ENCODE results near the gene CUX1. TPM values are rescaled to one million over a fixed set of nuclear protein-coding genes. Genes with fewer than 3 reads are reported as not detected.
A peak's percentile ranks its signal among the peaks of the same experiment; 100 is the strongest.
"Not testable (repeated sequence)": the region's sequence is repeated elsewhere in the genome, so short reads cannot be mapped to it uniquely, and the experiment has no call there.

The CUX1 gene
- total RNA-seq, 1 experiment from 2014 or later, result 37.4 TPM

DNA sequence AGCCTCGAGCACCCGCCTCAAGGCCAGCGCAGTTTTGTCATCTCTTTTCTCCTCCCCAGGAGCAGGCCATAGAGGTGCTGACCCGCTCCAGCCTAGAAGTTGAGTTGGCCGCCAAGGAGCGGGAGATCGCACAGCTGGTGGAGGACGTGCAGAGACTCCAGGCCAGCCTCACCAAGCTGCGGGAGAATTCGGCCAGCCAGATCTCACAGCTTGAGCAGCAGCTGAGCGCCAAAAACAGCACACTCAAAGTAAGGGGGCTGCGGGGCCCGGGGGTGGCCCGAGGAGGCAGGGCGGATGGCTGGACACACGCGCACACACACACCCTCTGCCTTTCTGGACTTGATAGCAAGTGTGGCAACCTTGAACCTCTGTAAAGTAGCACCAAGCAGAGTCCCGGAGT, 361.0 kb downstream of the CUX1 start:
- in situ Hi-C loops (cut with HindIII; ENCODE audit: low pct_unique_long_range_greater_than_20kb, low sequenced_read_pairs), result no loop called here
- no peak for DNase-seq (ENCODE audit: low read depth)

- no peak for DNase-seq (ENCODE audit: low read depth)
- in situ Hi-C loops (cut with HindIII; ENCODE audit: low pct_unique_long_range_greater_than_20kb, low sequenced_read_pairs), result no loop called here
Measured at GRCh38 chr7:102180727-102181126, 363.3 kb downstream of the CUX1 start.

DNA sequence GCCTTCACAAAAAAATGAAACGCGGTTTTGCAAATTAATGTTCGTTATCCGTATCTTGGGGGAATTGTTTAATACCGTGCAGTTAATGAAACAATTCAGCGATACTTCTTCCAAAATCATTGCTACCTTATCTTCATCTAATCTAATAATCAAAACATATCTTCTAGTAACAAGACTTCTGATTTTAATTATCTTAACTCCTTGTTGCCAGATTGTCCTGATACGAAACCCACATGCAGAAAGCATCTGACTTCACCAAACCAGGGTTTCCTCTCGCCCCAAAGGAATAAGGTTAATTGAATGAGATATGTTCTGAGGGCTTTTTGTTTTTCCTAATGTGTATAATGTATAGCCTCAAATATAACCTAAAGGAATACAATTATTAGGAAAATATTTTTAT, 364.1 kb downstream of the CUX1 start:
- DNase-seq (ENCODE audit: low read depth), result no peak
- in situ Hi-C loops (cut with HindIII; ENCODE audit: low pct_unique_long_range_greater_than_20kb, low sequenced_read_pairs), result no loop called here

GRCh38 chr7:102182016-102182415, 364.6 kb downstream of the CUX1 start:
- DNase-seq (ENCODE audit: low read depth), result no peak
- in situ Hi-C loops (cut with HindIII; ENCODE audit: low pct_unique_long_range_greater_than_20kb, low sequenced_read_pairs), result no loop called here

DNA sequence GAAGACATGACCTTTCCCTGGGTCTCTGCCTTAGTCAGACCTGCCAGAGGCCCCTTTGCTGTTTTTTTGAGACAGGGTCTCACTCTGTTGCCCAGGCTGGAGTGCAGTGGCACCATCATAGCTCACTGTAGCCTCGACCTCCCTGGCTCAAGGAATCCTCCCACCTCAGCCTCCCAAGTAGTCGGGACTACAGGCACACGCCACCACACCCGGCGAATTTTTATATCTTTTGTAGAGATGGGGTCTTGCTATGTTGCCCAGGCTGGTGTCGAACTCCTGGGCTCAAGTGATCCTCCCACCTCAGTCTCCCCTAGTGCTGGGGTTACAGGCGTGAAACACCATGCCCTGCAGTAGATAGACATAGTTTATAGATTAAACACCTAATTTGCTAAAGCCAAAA, 366.4 kb downstream of the CUX1 start:
- DNase-seq (ENCODE audit: low read depth); in situ Hi-C loops (cut with HindIII; ENCODE audit: low pct_unique_long_range_greater_than_20kb, low sequenced_read_pairs): not testable (repeated sequence)

DNA sequence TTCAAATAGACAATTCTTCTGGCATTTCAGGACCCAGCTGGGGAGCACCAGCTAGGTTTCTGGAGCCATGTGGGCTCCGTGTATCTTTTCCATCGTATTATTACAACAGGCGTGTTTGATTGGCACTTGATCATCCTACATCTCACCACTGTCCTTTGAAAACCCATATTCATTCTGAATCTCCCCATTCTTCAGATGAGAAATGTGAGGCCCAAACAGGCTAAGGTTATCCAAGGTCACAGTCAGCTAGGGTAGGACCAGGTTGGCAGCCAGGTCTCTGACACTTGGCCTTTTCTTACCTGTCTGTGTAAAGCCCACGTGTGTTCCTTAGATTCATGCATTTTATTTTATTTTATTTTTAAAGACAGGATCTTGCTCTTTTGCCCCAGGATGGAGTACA, 366.9 kb downstream of the CUX1 start:
- DNase-seq (ENCODE audit: low read depth), result no peak
- in situ Hi-C loops (cut with HindIII; ENCODE audit: low pct_unique_long_range_greater_than_20kb, low sequenced_read_pairs), result no loop called here

DNA sequence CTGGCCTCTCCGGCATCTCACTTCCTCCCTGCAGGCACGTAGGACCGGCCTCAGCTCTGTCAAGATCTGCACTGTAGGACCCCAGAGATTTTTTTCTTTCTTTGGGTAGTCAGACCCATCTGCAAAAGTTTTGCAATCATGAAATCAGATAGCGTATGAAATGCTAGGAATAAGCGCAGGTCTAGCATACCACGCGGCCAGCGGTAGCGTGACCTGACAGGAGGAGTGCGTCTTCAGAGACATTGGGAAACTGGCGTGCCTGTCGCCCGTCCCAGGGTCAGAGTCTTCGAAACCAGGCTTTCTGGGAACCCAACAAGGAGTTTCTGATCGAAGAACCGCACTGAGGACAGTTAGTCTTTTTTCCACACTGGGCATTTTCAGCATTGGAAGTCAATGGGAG, 368.4 kb downstream of the CUX1 start:
- in situ Hi-C loops (cut with HindIII; ENCODE audit: low pct_unique_long_range_greater_than_20kb, low sequenced_read_pairs), result no loop called here

DNA sequence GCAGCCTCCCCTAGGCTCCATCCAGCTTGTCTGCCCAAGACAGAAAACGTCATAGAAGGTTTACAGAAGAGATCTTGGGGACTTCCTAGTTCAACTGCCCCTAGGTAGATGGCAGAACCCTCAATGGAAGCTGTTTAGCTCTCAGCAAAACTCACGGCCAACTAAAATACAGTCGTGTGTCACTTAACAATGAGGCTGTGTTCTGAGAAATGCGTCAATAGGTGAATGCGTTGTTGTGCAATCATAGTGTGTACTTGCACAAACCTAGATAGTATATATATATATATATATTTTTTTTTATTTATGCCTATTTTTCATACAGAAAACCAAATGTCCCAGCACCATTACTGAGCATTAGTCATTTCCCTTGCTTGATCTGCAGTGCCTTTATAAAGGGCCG, 368.9 kb downstream of the CUX1 start:
- no peak for DNase-seq (ENCODE audit: low read depth)
- in situ Hi-C loops (cut with HindIII; ENCODE audit: low pct_unique_long_range_greater_than_20kb, low sequenced_read_pairs), result no loop called here

More for the DNA sequence above, 368.4 kb downstream of the CUX1 start:
- no peak for DNase-seq (ENCODE audit: low read depth)

GRCh38 chr7:102188746-102189145, 371.3 kb downstream of the CUX1 start:
- in situ Hi-C loops (cut with HindIII; ENCODE audit: low pct_unique_long_range_greater_than_20kb, low sequenced_read_pairs), result no loop called here

DNA sequence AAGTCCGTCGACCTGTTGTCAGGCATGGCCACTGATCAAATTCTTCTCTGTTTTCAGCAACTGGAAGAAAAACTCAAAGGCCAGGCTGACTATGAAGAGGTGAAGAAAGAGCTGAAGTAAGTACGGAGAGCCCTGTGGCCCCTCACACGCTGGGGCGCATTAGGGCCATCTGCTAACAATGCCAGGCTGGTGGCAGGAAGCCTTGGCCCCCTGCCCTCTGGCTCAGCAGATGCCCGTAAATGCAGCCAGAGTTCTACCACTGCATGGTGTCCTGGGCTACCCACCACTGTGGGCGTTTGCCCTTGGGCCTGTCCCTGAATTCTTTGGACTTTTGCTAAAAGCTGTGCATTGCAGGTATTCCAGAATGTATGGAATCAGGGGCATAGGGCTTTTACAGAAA, 372.3 kb downstream of the CUX1 start:
- no peak for DNase-seq (ENCODE audit: low read depth)
- in situ Hi-C loops (cut with HindIII; ENCODE audit: low pct_unique_long_range_greater_than_20kb, low sequenced_read_pairs), result no loop called here

More at GRCh38 chr7:102188746-102189145, 371.3 kb downstream of the CUX1 start:
- DNase-seq (ENCODE audit: low read depth), result no peak

GRCh38 chr7:102190776-102191350, 373.4 kb downstream of the CUX1 start:
- DNase-seq (ENCODE audit: low read depth), result no peak
- in situ Hi-C loops (cut with HindIII; ENCODE audit: low pct_unique_long_range_greater_than_20kb, low sequenced_read_pairs), result no loop called here

GRCh38 chr7:102191556-102192379, 374.3 kb downstream of the CUX1 start:
- in situ Hi-C loops (cut with HindIII; ENCODE audit: low pct_unique_long_range_greater_than_20kb, low sequenced_read_pairs), result no loop called here
- DNase-seq (ENCODE audit: low read depth), result no peak

GRCh38 chr7:102192790-102193189, 375.4 kb downstream of the CUX1 start:
- DNase-seq (ENCODE audit: low read depth), result no peak

GRCh38 chr7:102193806-102194205, 376.4 kb downstream of the CUX1 start:
- in situ Hi-C loops (cut with HindIII; ENCODE audit: low pct_unique_long_range_greater_than_20kb, low sequenced_read_pairs), result no loop called here
- DNase-seq (ENCODE audit: low read depth), result peak; percentile 8

More at GRCh38 chr7:102192790-102193189, 375.4 kb downstream of the CUX1 start:
- in situ Hi-C loops (cut with HindIII; ENCODE audit: low pct_unique_long_range_greater_than_20kb, low sequenced_read_pairs), result no loop called here

DNA sequence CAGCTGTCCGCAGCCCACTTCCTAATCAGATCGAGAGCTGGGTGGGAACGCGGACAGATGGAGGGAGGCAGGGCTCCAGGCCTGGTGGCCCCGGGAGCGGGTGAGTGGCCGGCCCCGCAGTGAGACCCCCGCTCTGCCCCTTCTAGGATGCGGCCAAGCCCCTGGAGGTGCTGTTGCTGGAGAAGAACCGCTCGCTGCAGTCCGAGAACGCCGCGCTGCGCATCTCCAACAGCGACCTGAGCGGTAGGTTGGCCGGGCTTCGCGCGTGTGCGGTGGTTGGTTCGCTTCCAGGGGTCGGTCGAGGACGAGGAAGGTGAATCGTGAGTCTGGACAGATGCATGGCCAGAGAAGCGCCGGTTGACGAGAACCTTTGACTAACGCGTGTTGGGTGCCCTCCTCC, 377.9 kb downstream of the CUX1 start:
- in situ Hi-C loops (cut with HindIII; ENCODE audit: low pct_unique_long_range_greater_than_20kb, low sequenced_read_pairs), result no loop called here
- no peak for DNase-seq (ENCODE audit: low read depth)

DNA sequence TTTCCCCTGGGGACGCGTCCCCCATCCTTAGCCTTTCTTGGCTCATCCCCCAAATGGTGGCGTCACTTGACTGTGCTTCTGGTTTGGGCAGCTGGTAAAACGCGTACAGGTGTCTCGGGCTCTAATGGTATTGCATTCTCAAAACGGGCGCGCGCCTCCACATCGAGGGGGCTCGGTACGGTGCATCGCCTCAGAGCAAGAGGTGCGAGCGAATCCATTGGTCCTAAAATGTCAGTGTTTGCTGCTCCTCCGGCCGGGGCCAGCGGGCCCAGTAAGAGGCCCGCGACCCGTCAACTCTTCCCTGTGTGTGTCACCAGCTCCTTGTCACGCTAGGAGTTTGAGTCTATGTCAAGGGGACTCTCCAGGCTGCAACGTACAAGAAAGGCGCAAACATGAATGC, 378.6 kb downstream of the CUX1 start:
- in situ Hi-C loops (cut with HindIII; ENCODE audit: low pct_unique_long_range_greater_than_20kb, low sequenced_read_pairs), result no loop called here
- DNase-seq (ENCODE audit: low read depth), result no peak

- in situ Hi-C loops (cut with HindIII; ENCODE audit: low pct_unique_long_range_greater_than_20kb, low sequenced_read_pairs), result no loop called here
- no peak for DNase-seq (ENCODE audit: low read depth)
Measured at GRCh38 chr7:102197161-102197560, 379.7 kb downstream of the CUX1 start.

DNA sequence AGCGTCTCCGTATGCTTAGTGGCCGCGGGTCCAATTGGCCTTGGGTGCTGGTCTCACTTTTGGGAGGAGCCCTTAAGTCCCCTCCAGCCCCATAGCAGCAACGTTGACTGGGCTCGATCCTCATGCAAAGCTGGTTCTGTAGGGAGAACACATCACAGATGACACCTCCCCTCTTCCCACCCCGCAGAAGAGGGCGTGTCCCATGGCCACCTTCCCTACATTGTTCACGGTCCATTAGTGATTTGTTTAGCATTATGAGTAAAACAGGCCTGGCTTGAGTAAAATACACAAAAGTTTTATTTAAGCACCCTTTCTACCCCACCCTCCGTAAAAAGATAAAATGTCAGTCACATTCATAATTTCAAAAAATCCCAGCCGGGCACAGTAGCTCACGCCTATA, 380.2 kb downstream of the CUX1 start:
- DNase-seq (ENCODE audit: low read depth), result no peak
- in situ Hi-C loops (cut with HindIII; ENCODE audit: low pct_unique_long_range_greater_than_20kb, low sequenced_read_pairs), result no loop called here

GRCh38 chr7:102198417-102198956, 381.1 kb downstream of the CUX1 start:
- no peak for DNase-seq (ENCODE audit: low read depth)
- in situ Hi-C loops (cut with HindIII; ENCODE audit: low pct_unique_long_range_greater_than_20kb, low sequenced_read_pairs), result no loop called here

DNA sequence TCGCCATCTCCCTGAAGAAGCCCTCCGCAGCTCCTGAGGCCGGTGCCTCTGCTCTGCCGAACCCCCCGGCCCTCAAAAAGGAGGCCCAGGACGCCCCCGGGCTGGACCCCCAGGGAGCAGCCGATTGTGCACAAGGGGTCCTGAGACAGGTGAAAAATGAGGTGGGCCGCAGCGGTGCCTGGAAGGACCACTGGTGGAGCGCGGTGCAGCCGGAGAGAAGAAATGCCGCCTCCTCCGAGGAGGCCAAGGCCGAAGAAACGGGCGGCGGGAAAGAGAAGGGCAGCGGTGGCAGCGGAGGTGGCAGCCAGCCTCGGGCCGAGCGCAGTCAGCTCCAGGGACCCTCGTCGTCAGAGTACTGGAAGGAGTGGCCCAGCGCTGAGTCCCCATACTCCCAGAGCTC, 384.1 kb downstream of the CUX1 start:
- no peak for DNase-seq (ENCODE audit: low read depth)
- in situ Hi-C loops (cut with HindIII; ENCODE audit: low pct_unique_long_range_greater_than_20kb, low sequenced_read_pairs), result no loop called here
